GM10266 (cell line): ENCODE data around the gene MAP2K4.

Experiments
- DNase-seq: peaks from one replicate; pipeline ENCODE4 v3.0.0; 2012; ENCODE audit errors: extremely low spot score
- TF ChIP-seq, protein P1 (sequence below): IDR thresholded peaks from 2 replicates; pipeline ENCODE4 v1.5.1; 2012; ENCODE audit warnings: mild to moderate bottlenecking, low read depth; ENCODE audit not compliant: control insufficient read depth, insufficient read depth; ENCODE audit errors: missing control alignments

Gene MAP2K4

DNA sequence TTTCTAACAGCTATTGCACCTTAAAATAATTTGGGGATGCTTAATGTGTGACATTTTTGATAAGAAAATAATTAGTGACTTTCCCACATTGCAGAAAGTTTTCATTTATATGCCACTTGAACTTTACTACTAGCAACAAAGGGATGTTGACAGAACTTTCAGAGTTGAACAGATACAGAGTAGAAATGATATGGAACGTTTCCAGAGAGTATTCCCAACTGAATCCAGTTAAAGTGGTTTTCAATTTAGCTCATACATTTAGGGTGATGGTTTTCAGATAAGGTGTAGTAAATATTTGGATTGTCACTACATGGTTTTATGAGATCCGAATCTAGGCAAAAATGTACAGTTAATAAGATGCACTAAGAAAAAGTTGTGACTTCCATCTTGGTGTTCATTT is 17.3 kb downstream of the MAP2K4 start:
- no peak for DNase-seq
- TF ChIP-seq, protein P1, sequence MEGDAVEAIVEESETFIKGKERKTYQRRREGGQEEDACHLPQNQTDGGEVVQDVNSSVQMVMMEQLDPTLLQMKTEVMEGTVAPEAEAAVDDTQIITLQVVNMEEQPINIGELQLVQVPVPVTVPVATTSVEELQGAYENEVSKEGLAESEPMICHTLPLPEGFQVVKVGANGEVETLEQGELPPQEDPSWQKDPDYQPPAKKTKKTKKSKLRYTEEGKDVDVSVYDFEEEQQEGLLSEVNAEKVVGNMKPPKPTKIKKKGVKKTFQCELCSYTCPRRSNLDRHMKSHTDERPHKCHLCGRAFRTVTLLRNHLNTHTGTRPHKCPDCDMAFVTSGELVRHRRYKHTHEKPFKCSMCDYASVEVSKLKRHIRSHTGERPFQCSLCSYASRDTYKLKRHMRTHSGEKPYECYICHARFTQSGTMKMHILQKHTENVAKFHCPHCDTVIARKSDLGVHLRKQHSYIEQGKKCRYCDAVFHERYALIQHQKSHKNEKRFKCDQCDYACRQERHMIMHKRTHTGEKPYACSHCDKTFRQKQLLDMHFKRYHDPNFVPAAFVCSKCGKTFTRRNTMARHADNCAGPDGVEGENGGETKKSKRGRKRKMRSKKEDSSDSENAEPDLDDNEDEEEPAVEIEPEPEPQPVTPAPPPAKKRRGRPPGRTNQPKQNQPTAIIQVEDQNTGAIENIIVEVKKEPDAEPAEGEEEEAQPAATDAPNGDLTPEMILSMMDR, result no peak

DNA sequence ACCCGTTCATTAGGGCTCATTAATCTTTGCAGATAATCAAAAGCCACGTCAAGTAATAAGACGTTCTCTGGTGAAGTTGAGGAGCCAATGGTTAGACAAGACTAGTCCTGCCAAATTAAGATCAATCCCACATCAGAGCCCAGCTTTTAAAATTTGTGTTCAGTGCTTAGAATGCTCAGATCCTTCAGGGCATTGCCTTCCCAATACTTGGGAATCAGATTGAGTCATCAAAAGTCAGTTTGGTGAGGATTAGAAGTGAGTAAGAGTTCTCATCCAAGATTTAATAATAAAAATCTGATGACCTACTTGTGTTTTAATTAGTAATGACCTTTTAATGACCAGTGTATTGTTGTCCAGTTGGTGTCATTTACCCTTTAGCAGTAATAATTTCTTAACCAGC is 19.8 kb downstream of the MAP2K4 start:
- TF ChIP-seq, protein P1, result no peak
- no peak for DNase-seq

DNA sequence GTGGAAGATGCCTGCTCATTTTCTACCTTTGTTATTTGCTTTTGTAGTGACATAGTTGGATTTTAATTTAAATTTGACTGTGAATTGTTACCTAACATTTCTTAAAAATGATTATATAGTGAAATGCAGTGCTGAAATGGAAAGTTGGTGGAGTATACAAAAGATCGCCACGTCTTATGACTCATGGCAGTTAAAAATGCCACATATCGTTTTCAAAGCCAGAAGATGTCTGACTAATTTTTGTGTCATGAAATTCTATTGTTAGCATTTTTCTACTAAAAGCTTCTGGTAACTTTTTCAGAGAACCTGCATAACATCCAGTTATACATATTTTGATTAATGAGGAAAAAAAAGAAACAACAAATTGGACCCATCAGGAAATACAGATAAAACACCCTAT is 20.6 kb downstream of the MAP2K4 start:
- TF ChIP-seq, protein P1, result no peak
- DNase-seq, result no peak

DNA sequence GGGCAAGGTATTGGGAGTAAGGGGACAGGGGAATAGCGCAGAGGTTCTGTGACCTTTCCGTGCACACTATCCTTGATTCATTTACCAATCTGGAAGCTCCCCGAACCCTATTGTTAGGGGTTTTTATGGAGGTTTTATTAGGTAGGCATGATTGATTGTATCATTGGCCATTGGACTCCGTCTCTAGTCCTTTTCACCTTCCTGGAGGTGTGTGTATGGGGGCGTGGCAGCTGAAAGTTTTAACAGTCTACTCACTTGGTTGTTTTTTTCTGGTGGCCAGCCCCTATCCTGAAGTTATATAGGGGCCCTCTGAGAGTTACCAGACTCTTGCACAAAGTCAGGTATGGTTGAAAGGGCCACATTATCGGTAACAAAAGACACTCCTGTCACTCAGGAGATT is 23.0 kb downstream of the MAP2K4 start:
- TF ChIP-seq, protein P1, result no peak
- no peak for DNase-seq

DNA sequence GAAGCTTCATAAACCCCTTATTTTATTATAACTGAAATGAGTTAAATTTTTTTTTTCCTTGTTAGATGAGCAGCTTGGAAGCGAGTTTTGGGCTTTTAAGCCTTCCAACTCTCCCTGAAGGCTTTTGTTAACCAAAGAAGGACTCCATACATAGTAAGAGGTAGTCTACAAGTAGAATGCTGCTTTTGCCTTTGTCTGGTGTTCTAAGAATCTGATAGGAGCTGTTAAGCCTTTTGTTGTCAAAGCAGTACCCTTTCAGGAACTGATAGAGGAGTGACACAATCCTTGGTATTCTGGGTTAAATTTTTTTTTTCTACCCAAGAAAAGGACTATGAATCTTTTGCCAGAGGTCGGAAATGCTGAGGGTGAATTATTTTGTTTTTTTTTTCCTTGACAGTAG is 26.1 kb downstream of the MAP2K4 start:
- TF ChIP-seq, protein P1, result no peak
- DNase-seq, result no peak

DNA sequence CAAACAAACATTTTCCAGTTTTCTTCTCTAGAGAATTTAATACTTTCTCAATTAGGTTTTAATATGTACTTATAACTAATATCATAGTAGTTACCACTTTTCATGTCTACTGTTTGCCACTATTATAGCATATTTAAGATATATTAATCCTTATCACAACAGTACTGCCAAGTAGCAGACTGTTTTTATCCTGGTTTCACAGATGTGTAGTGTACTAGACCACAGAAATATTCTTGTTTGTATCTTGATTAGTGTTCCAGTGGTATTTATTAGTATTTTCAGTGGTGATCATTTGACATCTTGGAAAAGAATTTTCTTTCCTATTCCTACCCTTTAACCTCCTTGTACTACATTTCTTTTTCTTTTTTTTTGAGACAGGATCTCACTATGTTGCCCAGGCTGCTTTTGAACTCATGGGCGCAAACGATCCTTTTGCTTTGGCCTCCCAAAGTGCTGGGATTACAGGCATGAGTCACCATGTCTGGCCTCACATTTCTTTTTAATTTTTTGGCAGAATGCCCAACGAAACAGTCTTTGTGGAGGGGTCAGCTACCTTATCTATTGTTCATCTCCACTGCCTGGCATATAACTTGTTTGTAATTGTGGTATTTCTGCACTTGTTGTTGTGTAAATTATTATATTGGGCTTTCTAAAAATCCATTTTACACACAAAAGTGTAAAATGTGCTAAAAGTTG is 27.2 kb downstream of the MAP2K4 start:
- TF ChIP-seq, protein P1, result no peak
- no peak for DNase-seq

DNA sequence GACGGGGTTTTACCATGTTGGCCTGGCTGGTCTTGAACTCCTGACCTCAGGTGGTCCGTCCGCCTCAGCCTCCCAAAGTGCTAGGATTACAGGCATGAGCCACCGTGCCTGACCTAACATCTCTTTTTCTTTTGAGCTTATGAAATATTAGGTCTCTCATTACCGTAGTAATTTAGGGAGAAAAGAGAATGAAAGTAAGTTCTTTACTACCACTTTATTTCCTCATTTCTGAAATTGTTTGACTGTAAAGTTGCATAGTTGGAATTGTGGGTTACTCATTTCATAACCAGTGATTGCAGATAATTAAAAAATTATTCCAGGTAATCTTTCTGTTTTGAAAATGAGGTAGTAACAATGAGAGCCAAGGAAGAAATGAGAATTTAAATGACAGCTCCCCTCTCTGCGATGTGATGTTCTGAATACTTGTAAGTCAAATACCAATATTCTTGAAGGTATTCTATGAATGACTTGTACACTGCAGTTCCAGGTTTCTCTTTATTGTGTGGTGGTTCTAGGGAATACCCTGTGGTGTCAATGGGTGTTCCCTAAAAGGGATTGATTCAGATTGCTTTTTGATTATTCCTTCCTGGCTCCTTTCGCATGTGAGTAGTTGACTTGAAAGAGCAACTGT is 28.3 kb downstream of the MAP2K4 start:
- TF ChIP-seq, protein P1, result no peak
- no peak for DNase-seq
